Tracheal epithelial cell (primary cell): ENCODE data around the gene IFIT2. TPM values are rescaled to one million over a fixed set of nuclear protein-coding genes. Genes with fewer than 3 reads are reported as not detected.

ENCODE experiments used
- total RNA-seq: library from RNA; depleted of rRNA; stranded (reverse); fragments of >200 nt; gene quantifications from 2 replicates; pipeline ENCODE4 v1.2.1, GENCODE V29; 2014

The IFIT2 gene, protein sequence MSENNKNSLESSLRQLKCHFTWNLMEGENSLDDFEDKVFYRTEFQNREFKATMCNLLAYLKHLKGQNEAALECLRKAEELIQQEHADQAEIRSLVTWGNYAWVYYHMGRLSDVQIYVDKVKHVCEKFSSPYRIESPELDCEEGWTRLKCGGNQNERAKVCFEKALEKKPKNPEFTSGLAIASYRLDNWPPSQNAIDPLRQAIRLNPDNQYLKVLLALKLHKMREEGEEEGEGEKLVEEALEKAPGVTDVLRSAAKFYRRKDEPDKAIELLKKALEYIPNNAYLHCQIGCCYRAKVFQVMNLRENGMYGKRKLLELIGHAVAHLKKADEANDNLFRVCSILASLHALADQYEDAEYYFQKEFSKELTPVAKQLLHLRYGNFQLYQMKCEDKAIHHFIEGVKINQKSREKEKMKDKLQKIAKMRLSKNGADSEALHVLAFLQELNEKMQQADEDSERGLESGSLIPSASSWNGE
- total RNA-seq, result 0.21 and 6.3 TPM in 2 replicates

GRCh38 chr10:89301721-89302445, at the start of gene IFIT2:
TSS of gene IFIT2 (plus strand) at chr10:89302046. CDS start at chr10:89302124, 78 bp downstream.

GRCh38 chr10:89327803-89328441, 26.1 kb downstream of the IFIT2 start, which contains the start of gene IFIT3:
TSS of gene IFIT3 (plus strand) at chr10:89327997. CDS start at chr10:89328074, 77 bp downstream.

Other genes with a start within 250 kb of the IFIT2 start
- gene CH25H, start 94.7 kb upstream of the IFIT2 start, total RNA-seq, result under 0.01 TPM in 1 of 2 replicates, not detected in the other
- 34.1 and 43.4 TPM in 2 replicates for gene LIPA, start 50.3 kb upstream of the IFIT2 start, total RNA-seq
- 0.64 and 9.9 TPM in 2 replicates for gene IFIT3, start 26.0 kb downstream of the IFIT2 start, total RNA-seq
- not detected in 2 replicates for gene IFIT1B, start 76.0 kb downstream of the IFIT2 start, total RNA-seq
- gene IFIT1, start 90.6 kb downstream of the IFIT2 start, total RNA-seq, result 3.4 TPM in 1 of 2 replicates, not detected in the other
- 5.5 and 9.9 TPM in 2 replicates for gene IFIT5, start 112.5 kb downstream of the IFIT2 start, total RNA-seq
- under 0.01 and 3.6 TPM in 2 replicates for gene SLC16A12, start 233.5 kb downstream of the IFIT2 start, total RNA-seq